Pulmonary artery endothelial cell (primary cell): ENCODE data around the gene DOCK1. TPM values are rescaled to one million over a fixed set of nuclear protein-coding genes. Genes with fewer than 3 reads are reported as not detected.
A peak's percentile ranks its signal among the peaks of the same experiment; 100 is the strongest.

ENCODE experiments used
- DNase-seq: peaks from one replicate; pipeline ENCODE4 v3.0.0-alpha.2; 2011; ENCODE audit warnings: low read depth, low spot score
- total RNA-seq: library from RNA; depleted of rRNA; stranded (reverse); fragments of >200 nt; gene quantifications from 2 replicates; pipeline ENCODE4 v1.2.3, GENCODE V29; 2014

Gene DOCK1
- total RNA-seq, 1 donor from 2014 or later = 74.0 TPM

- DNase-seq = no peak
Measured at GRCh38 chr10:126950401-126951105, 45.3 kb downstream of the DOCK1 start.

- DNase-seq = no peak
Measured at GRCh38 chr10:126953886-126954285, 48.7 kb downstream of the DOCK1 start.

- DNase-seq = no peak
Measured at GRCh38 chr10:126955396-126955795, 50.2 kb downstream of the DOCK1 start.

- no peak for DNase-seq
Measured at GRCh38 chr10:126955934-126956711, 50.9 kb downstream of the DOCK1 start.

GRCh38 chr10:126956712-126957108 is 51.5 kb downstream of the DOCK1 start:
- no peak for DNase-seq

- no peak for DNase-seq
Measured at GRCh38 chr10:126957111-126957510, 51.9 kb downstream of the DOCK1 start.

GRCh38 chr10:126959431-126959830 is 54.2 kb downstream of the DOCK1 start:
- no peak for DNase-seq

- no peak for DNase-seq
Measured at GRCh38 chr10:126959906-126960685, 54.9 kb downstream of the DOCK1 start.

GRCh38 chr10:126963354-126963753 is 58.1 kb downstream of the DOCK1 start:
- DNase-seq = no peak

- DNase-seq = no peak
Measured at GRCh38 chr10:126964190-126964589, 59.0 kb downstream of the DOCK1 start.

- DNase-seq = no peak
Measured at GRCh38 chr10:126966938-126967337, 61.7 kb downstream of the DOCK1 start.

- no peak for DNase-seq
Measured at GRCh38 chr10:126969310-126969709, 64.1 kb downstream of the DOCK1 start.

- DNase-seq = peak; percentile 60
Measured at GRCh38 chr10:126972635-126973414, 67.6 kb downstream of the DOCK1 start.

GRCh38 chr10:126975221-126975620 is 70.0 kb downstream of the DOCK1 start:
- DNase-seq = no peak

- DNase-seq = no peak
Measured at GRCh38 chr10:126977216-126977615, 72.0 kb downstream of the DOCK1 start.

- no peak for DNase-seq
Measured at GRCh38 chr10:126979311-126979710, 74.1 kb downstream of the DOCK1 start.

- no peak for DNase-seq
Measured at GRCh38 chr10:126993208-126993607, 88.0 kb downstream of the DOCK1 start.

- no peak for DNase-seq
Measured at GRCh38 chr10:126997801-126998590, 92.8 kb downstream of the DOCK1 start.

GRCh38 chr10:127000598-127000997 is 95.4 kb downstream of the DOCK1 start:
- no peak for DNase-seq

- DNase-seq = no peak
Measured at GRCh38 chr10:127003032-127003685, 97.9 kb downstream of the DOCK1 start.
